HEK293 (cell line): ENCODE results near the gene C14orf93.
A peak's percentile ranks its signal among the peaks of the same experiment; 100 is the strongest.

Experiments
- BCL11A ChIP-seq: fragments of 450-650 bp; formaldehyde crosslinking; IDR thresholded peaks from 2 replicates; pipeline ENCODE4 v1.5.1; 2016; ENCODE audit warnings: low read depth, missing biosample characterization, missing genetic modification characterization
- GLIS2 ChIP-seq: fragments of 450-650 bp; formaldehyde crosslinking; IDR thresholded peaks from 2 replicates; pipeline ENCODE4 v1.5.1; 2016; ENCODE audit warnings: missing biosample characterization, missing genetic modification characterization
- KLF7 ChIP-seq: fragments of 450-650 bp; formaldehyde crosslinking; IDR thresholded peaks from 2 replicates; pipeline ENCODE4 v1.5.1; 2016; ENCODE audit warnings: missing biosample characterization, missing genetic modification characterization, borderline replicate concordance
- SETDB1 ChIP-seq: IDR thresholded peaks from one replicate; pipeline ENCODE4 v1.6.1; 2017; ENCODE audit warnings: mild to moderate bottlenecking, low read length, moderate library complexity, mixed read lengths; ENCODE audit not compliant: insufficient read length
- SP3 ChIP-seq: fragments of 450-650 bp; formaldehyde crosslinking; IDR thresholded peaks from 2 replicates; pipeline ENCODE4 v1.5.1; 2016; ENCODE audit warnings: missing biosample characterization, missing genetic modification characterization
- SP7 ChIP-seq: fragments of 450-650 bp; formaldehyde crosslinking; IDR thresholded peaks from 2 replicates; pipeline ENCODE4 v1.5.1; 2016; ENCODE audit warnings: missing biosample characterization, missing genetic modification characterization
- ZIC2 ChIP-seq: fragments of 450-650 bp; formaldehyde crosslinking; IDR thresholded peaks from 2 replicates; pipeline ENCODE4 v1.5.1; 2016; ENCODE audit warnings: missing biosample characterization, missing genetic modification characterization
- ZNF132 ChIP-seq: fragments of 450-650 bp; formaldehyde crosslinking; IDR thresholded peaks from 2 replicates; pipeline ENCODE4 v1.5.1; 2017; ENCODE audit warnings: missing biosample characterization, missing genetic modification characterization, borderline replicate concordance
- ZNF140 ChIP-seq: fragments of 450-650 bp; formaldehyde crosslinking; IDR thresholded peaks from 2 replicates; pipeline ENCODE4 v1.5.1; 2016; ENCODE audit warnings: missing biosample characterization, missing genetic modification characterization
- ZNF16 ChIP-seq: fragments of 450-650 bp; formaldehyde crosslinking; IDR thresholded peaks from 2 replicates; pipeline ENCODE4 v1.5.1; 2016; ENCODE audit warnings: low read depth, missing biosample characterization, missing genetic modification characterization
- ZNF174 ChIP-seq: fragments of 450-650 bp; formaldehyde crosslinking; IDR thresholded peaks from 2 replicates; pipeline ENCODE4 v1.5.0; 2017; ENCODE audit warnings: missing biosample characterization, mild to moderate bottlenecking, missing genetic modification characterization
- ZNF175 ChIP-seq: fragments of 450-650 bp; formaldehyde crosslinking; IDR thresholded peaks from 2 replicates; pipeline ENCODE4 v1.5.1; 2016; ENCODE audit warnings: missing biosample characterization, missing genetic modification characterization
- ZNF19 ChIP-seq: fragments of 450-650 bp; formaldehyde crosslinking; IDR thresholded peaks from 2 replicates; pipeline ENCODE4; 2016; ENCODE audit warnings: missing biosample characterization, missing genetic modification characterization, low read depth
- ZNF292 ChIP-seq: fragments of 450-650 bp; formaldehyde crosslinking; IDR thresholded peaks from 2 replicates; pipeline ENCODE4 v1.5.1; 2016; ENCODE audit warnings: low read depth, missing biosample characterization, missing genetic modification characterization, borderline replicate concordance
- ZNF324 ChIP-seq: fragments of 450-650 bp; formaldehyde crosslinking; IDR thresholded peaks from 2 replicates; pipeline ENCODE4 v1.5.1; 2016; ENCODE audit warnings: missing biosample characterization, missing genetic modification characterization
- ZNF37A ChIP-seq: fragments of 450-650 bp; IDR thresholded peaks from 2 replicates; pipeline ENCODE4 v1.5.1; 2018; ENCODE audit warnings: missing biosample characterization, missing genetic modification characterization
- ZNF394 ChIP-seq: fragments of 450-650 bp; formaldehyde crosslinking; IDR thresholded peaks from 2 replicates; pipeline ENCODE4 v1.5.1; 2016; ENCODE audit warnings: missing biosample characterization, missing genetic modification characterization, mild to moderate bottlenecking, moderate library complexity, borderline replicate concordance
- ZNF404 ChIP-seq: fragments of 450-650 bp; formaldehyde crosslinking; IDR thresholded peaks from 2 replicates; pipeline ENCODE4 v1.5.1; 2017; ENCODE audit warnings: missing biosample characterization, missing genetic modification characterization
- ZNF433 ChIP-seq: fragments of 450-650 bp; formaldehyde crosslinking; IDR thresholded peaks from 2 replicates; pipeline ENCODE4 v1.5.1; 2016; ENCODE audit warnings: missing biosample characterization, missing genetic modification characterization, low read depth
- ZNF530 ChIP-seq: fragments of 450-650 bp; formaldehyde crosslinking; IDR thresholded peaks from 2 replicates; pipeline ENCODE4 v1.5.1; 2016; ENCODE audit warnings: low read depth, missing biosample characterization, missing genetic modification characterization
- ZNF571 ChIP-seq: fragments of 450-650 bp; formaldehyde crosslinking; IDR thresholded peaks from 2 replicates; pipeline ENCODE4 v1.5.0; 2017; ENCODE audit warnings: missing biosample characterization, missing genetic modification characterization
- ZNF596 ChIP-seq: fragments of 450-650 bp; IDR thresholded peaks from 2 replicates; pipeline ENCODE4 v1.5.0; 2018; ENCODE audit warnings: missing biosample characterization, mild to moderate bottlenecking, missing genetic modification characterization, moderate library complexity
- ZNF600 ChIP-seq: fragments of 450-650 bp; formaldehyde crosslinking; IDR thresholded peaks from 2 replicates; pipeline ENCODE4 v1.5.1; 2016; ENCODE audit warnings: missing biosample characterization, missing genetic modification characterization
- ZNF785 ChIP-seq: fragments of 450-650 bp; formaldehyde crosslinking; IDR thresholded peaks from 2 replicates; pipeline ENCODE4 v1.5.1; 2016; ENCODE audit warnings: missing biosample characterization, missing genetic modification characterization
- ZNF791 ChIP-seq: fragments of 450-650 bp; formaldehyde crosslinking; IDR thresholded peaks from 2 replicates; pipeline ENCODE4 v1.5.1; 2016; ENCODE audit warnings: missing biosample characterization, missing genetic modification characterization
- TF ChIP-seq, protein P1 (sequence below): fragments of 450-650 bp; formaldehyde crosslinking; IDR thresholded peaks from 2 replicates; pipeline ENCODE4 v1.5.1; 2017; ENCODE audit warnings: missing biosample characterization, missing genetic modification characterization
- TF ChIP-seq, protein P2 (sequence below): fragments of 450-650 bp; formaldehyde crosslinking; IDR thresholded peaks from 2 replicates; pipeline ENCODE4 v1.5.1; 2017; ENCODE audit warnings: missing biosample characterization, missing genetic modification characterization
- TF ChIP-seq, protein P3 (sequence below): fragments of 450-650 bp; formaldehyde crosslinking; IDR thresholded peaks from 2 replicates; pipeline ENCODE4 v1.5.1; 2016; ENCODE audit warnings: missing biosample characterization, missing genetic modification characterization
- TF ChIP-seq, protein P4 (sequence below): fragments of 450-650 bp; formaldehyde crosslinking; IDR thresholded peaks from 2 replicates; pipeline ENCODE4 v1.5.1; 2016; ENCODE audit warnings: missing biosample characterization, missing genetic modification characterization
- TF ChIP-seq, protein P5 (sequence below): fragments of 450-650 bp; formaldehyde crosslinking; IDR thresholded peaks from 2 replicates; pipeline ENCODE4 v1.5.1; 2016; ENCODE audit warnings: missing biosample characterization, missing genetic modification characterization, borderline replicate concordance

C14orf93 gene

DNA sequence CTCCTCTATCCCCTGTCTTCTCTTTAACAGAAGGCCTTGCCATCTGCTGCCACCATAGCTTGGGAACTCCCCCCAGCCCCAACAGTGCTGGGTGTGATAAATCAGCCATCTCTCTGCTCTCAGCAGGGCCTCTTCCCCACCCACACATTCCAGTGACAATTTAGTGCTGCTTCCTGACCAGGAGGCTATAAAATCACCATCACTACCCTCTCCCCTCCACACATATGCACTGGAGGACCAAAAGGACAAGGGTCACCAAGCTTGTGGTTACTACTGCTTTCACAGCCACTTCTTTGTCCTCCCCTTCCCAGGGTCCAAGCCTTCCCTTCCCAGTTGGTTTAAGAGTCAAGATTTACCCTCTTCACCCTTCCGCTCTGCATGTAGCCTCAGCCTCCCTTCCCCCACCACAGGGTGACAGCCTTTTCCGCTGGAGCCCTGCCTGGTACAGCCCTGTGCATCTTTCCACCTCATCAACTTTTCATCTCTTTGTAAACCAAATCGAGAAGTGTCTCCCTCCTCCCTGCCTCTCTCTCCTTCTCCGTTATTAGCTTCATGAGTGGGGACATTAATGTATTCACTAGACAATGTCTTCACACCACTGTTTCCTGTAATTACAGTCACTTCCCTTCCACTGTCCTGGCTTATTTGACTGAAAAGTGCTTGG lies 15.3 kb upstream of the C14orf93 start (continued):
- TF ChIP-seq SP3 (tag by site-specific recombination) (no peak), ZNF433 (no peak), ZNF394 (tag by site-specific recombination) (no peak), ZNF140 (tag by site-specific recombination) (no peak), SP7 (tag by site-specific recombination) (peak; percentile 85), ZNF19 (tag by site-specific recombination) (no peak), ZNF404 (tag by site-specific recombination) (no peak), ZIC2 (peak; percentile 92), ZNF596 (tag by site-specific recombination) (no peak), ZNF37A (tag by site-specific recombination) (no peak), ZNF132 (no peak), ZNF530 (tag by site-specific recombination) (no peak), ZNF174 (no peak), ZNF791 (tag by site-specific recombination) (no peak), ZNF292 (tag by site-specific recombination) (no peak), ZNF324 (tag by site-specific recombination) (no peak), BCL11A (tag by site-specific recombination) (no peak), ZNF785 (tag by site-specific recombination) (no peak), ZNF175 (tag by site-specific recombination) (no peak), SETDB1 (no peak), KLF7 (tag by site-specific recombination) (no peak), GLIS2 (tag by site-specific recombination) (no peak), ZNF600 (tag by site-specific recombination) (peak; percentile 83), ZNF16 (tag by site-specific recombination) (no peak), ZNF571 (tag by site-specific recombination) (no peak)
- TF ChIP-seq, protein P1, sequence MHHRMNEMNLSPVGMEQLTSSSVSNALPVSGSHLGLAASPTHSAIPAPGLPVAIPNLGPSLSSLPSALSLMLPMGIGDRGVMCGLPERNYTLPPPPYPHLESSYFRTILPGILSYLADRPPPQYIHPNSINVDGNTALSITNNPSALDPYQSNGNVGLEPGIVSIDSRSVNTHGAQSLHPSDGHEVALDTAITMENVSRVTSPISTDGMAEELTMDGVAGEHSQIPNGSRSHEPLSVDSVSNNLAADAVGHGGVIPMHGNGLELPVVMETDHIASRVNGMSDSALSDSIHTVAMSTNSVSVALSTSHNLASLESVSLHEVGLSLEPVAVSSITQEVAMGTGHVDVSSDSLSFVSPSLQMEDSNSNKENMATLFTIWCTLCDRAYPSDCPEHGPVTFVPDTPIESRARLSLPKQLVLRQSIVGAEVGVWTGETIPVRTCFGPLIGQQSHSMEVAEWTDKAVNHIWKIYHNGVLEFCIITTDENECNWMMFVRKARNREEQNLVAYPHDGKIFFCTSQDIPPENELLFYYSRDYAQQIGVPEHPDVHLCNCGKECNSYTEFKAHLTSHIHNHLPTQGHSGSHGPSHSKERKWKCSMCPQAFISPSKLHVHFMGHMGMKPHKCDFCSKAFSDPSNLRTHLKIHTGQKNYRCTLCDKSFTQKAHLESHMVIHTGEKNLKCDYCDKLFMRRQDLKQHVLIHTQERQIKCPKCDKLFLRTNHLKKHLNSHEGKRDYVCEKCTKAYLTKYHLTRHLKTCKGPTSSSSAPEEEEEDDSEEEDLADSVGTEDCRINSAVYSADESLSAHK (tag by site-specific recombination) = no peak
- TF ChIP-seq, protein P2, sequence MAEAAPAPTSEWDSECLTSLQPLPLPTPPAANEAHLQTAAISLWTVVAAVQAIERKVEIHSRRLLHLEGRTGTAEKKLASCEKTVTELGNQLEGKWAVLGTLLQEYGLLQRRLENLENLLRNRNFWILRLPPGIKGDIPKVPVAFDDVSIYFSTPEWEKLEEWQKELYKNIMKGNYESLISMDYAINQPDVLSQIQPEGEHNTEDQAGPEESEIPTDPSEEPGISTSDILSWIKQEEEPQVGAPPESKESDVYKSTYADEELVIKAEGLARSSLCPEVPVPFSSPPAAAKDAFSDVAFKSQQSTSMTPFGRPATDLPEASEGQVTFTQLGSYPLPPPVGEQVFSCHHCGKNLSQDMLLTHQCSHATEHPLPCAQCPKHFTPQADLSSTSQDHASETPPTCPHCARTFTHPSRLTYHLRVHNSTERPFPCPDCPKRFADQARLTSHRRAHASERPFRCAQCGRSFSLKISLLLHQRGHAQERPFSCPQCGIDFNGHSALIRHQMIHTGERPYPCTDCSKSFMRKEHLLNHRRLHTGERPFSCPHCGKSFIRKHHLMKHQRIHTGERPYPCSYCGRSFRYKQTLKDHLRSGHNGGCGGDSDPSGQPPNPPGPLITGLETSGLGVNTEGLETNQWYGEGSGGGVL (tag by site-specific recombination) = no peak
- TF ChIP-seq, protein P3, sequence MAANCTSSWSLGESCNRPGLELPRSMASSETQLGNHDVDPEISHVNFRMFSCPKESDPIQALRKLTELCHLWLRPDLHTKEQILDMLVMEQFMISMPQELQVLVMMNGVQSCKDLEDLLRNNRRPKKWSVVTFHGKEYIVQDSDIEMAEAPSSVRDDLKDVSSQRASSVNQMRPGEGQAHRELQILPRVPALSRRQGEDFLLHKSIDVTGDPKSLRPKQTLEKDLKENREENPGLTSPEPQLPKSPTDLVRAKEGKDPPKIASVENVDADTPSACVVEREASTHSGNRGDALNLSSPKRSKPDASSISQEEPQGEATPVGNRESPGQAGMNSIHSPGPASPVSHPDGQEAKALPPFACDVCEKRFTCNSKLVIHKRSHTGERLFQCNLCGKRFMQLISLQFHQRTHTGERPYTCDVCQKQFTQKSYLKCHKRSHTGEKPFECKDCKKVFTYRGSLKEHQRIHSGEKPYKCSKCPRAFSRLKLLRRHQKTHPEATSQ = no peak; the same call in 1 of the 2 replicates
- TF ChIP-seq, protein P4, sequence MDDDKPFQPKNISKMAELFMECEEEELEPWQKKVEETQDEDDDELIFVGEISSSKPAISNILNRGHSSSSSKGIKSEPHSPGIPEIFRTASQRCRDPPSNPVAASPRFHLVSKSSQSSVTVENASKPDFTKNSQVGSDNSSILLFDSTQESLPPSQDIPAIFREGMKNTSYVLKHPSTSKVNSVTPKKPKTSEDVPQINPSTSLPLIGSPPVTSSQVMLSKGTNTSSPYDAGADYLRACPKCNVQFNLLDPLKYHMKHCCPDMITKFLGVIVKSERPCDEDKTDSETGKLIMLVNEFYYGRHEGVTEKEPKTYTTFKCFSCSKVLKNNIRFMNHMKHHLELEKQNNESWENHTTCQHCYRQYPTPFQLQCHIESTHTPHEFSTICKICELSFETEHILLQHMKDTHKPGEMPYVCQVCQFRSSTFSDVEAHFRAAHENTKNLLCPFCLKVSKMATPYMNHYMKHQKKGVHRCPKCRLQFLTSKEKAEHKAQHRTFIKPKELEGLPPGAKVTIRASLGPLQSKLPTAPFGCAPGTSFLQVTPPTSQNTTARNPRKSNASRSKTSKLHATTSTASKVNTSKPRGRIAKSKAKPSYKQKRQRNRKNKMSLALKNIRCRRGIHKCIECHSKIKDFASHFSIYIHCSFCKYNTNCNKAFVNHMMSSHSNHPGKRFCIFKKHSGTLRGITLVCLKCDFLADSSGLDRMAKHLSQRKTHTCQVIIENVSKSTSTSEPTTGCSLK (tag by site-specific recombination) = no peak
- TF ChIP-seq, protein P5, sequence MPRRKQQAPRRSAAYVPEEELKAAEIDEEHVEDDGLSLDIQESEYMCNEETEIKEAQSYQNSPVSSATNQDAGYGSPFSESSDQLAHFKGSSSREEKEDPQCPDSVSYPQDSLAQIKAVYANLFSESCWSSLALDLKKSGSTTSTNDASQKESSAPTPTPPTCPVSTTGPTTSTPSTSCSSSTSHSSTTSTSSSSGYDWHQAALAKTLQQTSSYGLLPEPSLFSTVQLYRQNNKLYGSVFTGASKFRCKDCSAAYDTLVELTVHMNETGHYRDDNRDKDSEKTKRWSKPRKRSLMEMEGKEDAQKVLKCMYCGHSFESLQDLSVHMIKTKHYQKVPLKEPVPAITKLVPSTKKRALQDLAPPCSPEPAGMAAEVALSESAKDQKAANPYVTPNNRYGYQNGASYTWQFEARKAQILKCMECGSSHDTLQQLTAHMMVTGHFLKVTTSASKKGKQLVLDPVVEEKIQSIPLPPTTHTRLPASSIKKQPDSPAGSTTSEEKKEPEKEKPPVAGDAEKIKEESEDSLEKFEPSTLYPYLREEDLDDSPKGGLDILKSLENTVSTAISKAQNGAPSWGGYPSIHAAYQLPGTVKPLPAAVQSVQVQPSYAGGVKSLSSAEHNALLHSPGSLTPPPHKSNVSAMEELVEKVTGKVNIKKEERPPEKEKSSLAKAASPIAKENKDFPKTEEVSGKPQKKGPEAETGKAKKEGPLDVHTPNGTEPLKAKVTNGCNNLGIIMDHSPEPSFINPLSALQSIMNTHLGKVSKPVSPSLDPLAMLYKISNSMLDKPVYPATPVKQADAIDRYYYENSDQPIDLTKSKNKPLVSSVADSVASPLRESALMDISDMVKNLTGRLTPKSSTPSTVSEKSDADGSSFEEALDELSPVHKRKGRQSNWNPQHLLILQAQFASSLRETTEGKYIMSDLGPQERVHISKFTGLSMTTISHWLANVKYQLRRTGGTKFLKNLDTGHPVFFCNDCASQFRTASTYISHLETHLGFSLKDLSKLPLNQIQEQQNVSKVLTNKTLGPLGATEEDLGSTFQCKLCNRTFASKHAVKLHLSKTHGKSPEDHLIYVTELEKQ (tag by site-specific recombination) = no peak
